HG02623 (cell line): Measurements from ENCODE around the gene NGEF.
"Not testable (repeated sequence)": the region's sequence is repeated elsewhere in the genome, so short reads cannot be mapped to it uniquely, and the experiment has no call there.

ENCODE experiments used
- ATAC-seq: cut with Tn5 transposase; IDR thresholded peaks from one replicate; pipeline ENCODE4 v1.9.1; 2021; ENCODE audit warnings: moderate library complexity; ENCODE audit not compliant: unreplicated experiment

The NGEF gene

GRCh38 chr2:233013027-233013461, at the start of gene NGEF:
NGEF (minus strand) TSS chr2:233013256; CDS start chr2:232974890, 38,366 bp downstream.
- ATAC-seq, result no peak

GRCh38 chr2:233062451-233062850, 49.4 kb upstream of the NGEF start:
- no peak for ATAC-seq

- ATAC-seq, result peak; percentile 24
Measured at GRCh38 chr2:233061591-233062450, 48.8 kb upstream of the NGEF start.

- ATAC-seq, result peak; percentile 19
Measured at GRCh38 chr2:233060980-233061590, 48.0 kb upstream of the NGEF start.

GRCh38 chr2:233060501-233060979, 47.5 kb upstream of the NGEF start:
- no peak for ATAC-seq

- ATAC-seq, result peak; percentile 33
Measured at GRCh38 chr2:233059797-233060500, 46.9 kb upstream of the NGEF start, which contains the start of gene INPP5D. INPP5D (plus strand) TSS chr2:233060342; CDS start chr2:233060479, 137 bp downstream.

GRCh38 chr2:233059547-233059796, 46.4 kb upstream of the NGEF start:
- ATAC-seq, result no peak

- no peak for ATAC-seq
Measured at GRCh38 chr2:233058717-233059546, 45.9 kb upstream of the NGEF start.

- ATAC-seq, result no peak
Measured at GRCh38 chr2:233056961-233057605, 44.0 kb upstream of the NGEF start.

GRCh38 chr2:233055362-233055761, 42.3 kb upstream of the NGEF start:
- no peak for ATAC-seq

- no peak for ATAC-seq
Measured at GRCh38 chr2:233053928-233054784, 41.1 kb upstream of the NGEF start.

GRCh38 chr2:233052517-233052916, 39.5 kb upstream of the NGEF start:
- not testable (repeated sequence) for ATAC-seq

GRCh38 chr2:233051241-233052149, 38.4 kb upstream of the NGEF start:
- ATAC-seq, result no peak

GRCh38 chr2:233049194-233049761, 36.2 kb upstream of the NGEF start:
- ATAC-seq, result no peak

GRCh38 chr2:233048569-233049193, 35.6 kb upstream of the NGEF start:
- ATAC-seq, result no peak

GRCh38 chr2:233047667-233048066, 34.6 kb upstream of the NGEF start:
- no peak for ATAC-seq

GRCh38 chr2:233047206-233047605, 34.1 kb upstream of the NGEF start:
- no peak for ATAC-seq
